MM.1S (cell line): Measurements from ENCODE around the gene HIF1A.

Experiments used
- CTCF ChIP-seq: fragments of 300-600 bp; sonication (generic); IDR thresholded peaks from 2 replicates; pipeline ENCODE4 v1.5.1; 2016; ENCODE audit warnings: antibody characterized with exemption, low read length, mixed read lengths
- EZH2 ChIP-seq: fragments of 300-600 bp; sonication (generic); optimal IDR thresholded peaks from 2 replicates; pipeline ENCODE3; 2017; ENCODE audit warnings: low read depth, mild to moderate bottlenecking, antibody characterized with exemption, low read length, mixed read lengths

GRCh38 chr14:61737915-61738314 lies 42.6 kb downstream of the HIF1A start:
- no peak for TF ChIP-seq CTCF
- no peak for TF ChIP-seq EZH2
